Body of pancreas (tissue), 4 donors: Measurements from ENCODE around the gene MTR.
A peak's percentile ranks its signal among the peaks of the same experiment; 100 is the strongest.

Experiments used
- CTCF ChIP-seq, 7 experiments: fragments of 450-650 bp in 4 of 7; fragments of 200-600 bp in 3 of 7; sonication (generic) in 3 of 7; IDR thresholded peaks; one replicate each; pipeline ENCODE4 v1.5.1; 2016 to 2019; ENCODE audit warnings: antibody characterized with exemption in 7 of 7
- POLR2A ChIP-seq, 3 donors: fragments of 450-650 bp; IDR thresholded peaks; one replicate each; pipeline ENCODE4 v1.6.1; 2016; ENCODE audit warnings: antibody characterized with exemption in 3 of 3, mild to moderate bottlenecking in 2 of 3

- TF ChIP-seq POLR2A (IDR thresholded peaks at IDR 0.05) (no peak), CTCF (IDR thresholded peaks at IDR 0.05) (peak in 4 of 7 experiments; percentile 24 to 36 (median 32))
Observed at GRCh38 chr1:236753516-236753915, 41.6 kb upstream of the MTR start.
